ENCODE measurements around the gene POLN.
"Not testable (repeated sequence)": the region's sequence is repeated elsewhere in the genome, so short reads cannot be mapped to it uniquely, and the experiment has no call there.

POLN gene

GRCh38 chr4:2241003-2241402, 918 bp downstream of the POLN start:
- TF ChIP-seq CTCF (IDR thresholded peaks at IDR 0.05; ENCODE audit: low read depth, low read length, missing control alignments) = no peak
- DNase-seq = no peak
- Histone ChIP-seq H3K4me3 (ENCODE audit: low read depth, low read length) (peak overlapping the region; percentile 93), H3K27ac (peak overlapping the region; percentile 5), H3K36me3 (replicated peaks) (peaks cover 2% of the 10 kb centered on the region), H3K27me3 (replicated peaks) (no peaks in the 10 kb centered on the region)
- in situ Hi-C loops (cut with HindIII; ENCODE audit: low pct_ligation_motif_present, low sequenced_read_pairs) = no loop called here

DNA sequence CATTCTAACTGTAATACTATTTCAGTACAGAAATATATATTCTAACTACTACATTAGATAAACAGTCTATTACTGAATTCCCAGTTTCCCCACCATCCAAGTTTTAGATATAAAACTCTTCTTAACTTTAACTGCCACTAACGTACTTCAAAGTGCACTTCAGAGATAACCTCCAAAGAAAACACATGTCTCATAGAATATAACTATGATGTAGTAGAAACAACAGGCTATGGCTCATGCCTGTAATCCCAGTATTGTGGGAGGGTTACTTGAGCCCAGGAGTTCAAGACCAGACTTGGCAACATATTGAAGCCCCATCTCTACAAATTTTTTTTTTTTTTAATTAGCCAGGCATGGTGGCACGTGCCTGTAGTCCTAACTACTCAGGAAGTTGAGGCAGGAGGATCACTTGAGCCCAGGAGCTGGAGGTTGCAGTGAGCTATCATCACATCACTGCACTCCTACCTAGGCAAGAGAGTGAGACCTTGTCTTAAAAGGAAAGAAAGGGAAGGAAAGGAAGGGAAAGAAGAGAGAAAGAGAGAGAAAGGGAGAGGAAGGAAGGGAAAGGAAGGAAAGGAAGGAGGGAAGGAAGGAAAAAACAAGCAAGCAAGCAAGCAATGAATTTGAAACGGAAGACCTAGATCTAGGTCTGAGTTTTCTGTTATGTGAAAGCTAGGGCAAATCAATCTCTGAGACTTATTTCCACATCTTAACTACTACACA, 4.8 kb downstream of the POLN start:
- no peak for TF ChIP-seq CTCF (IDR thresholded peaks at IDR 0.05; ENCODE audit: low read depth, low read length, missing control alignments)
- H3K27me3 ChIP-seq (replicated peaks) = no peaks in the 10 kb centered on the region
- no peak for DNase-seq
- in situ Hi-C loops (cut with HindIII; ENCODE audit: low pct_ligation_motif_present, low sequenced_read_pairs) = no loop called here
- H3K36me3 ChIP-seq (replicated peaks) = peaks cover 4% of the 10 kb centered on the region
- no peak overlapping the region for H3K4me3 ChIP-seq (ENCODE audit: low read depth, low read length)
- no peak overlapping the region for H3K27ac ChIP-seq

GRCh38 chr4:2231082-2231481, 10.8 kb downstream of the POLN start:
- Histone ChIP-seq H3K4me3 (ENCODE audit: low read depth, low read length) (no peak overlapping the region), H3K27me3 (replicated peaks) (no peaks in the 10 kb centered on the region), H3K27ac (no peak overlapping the region), H3K36me3 (replicated peaks) (peaks cover 3% of the 10 kb centered on the region)
- in situ Hi-C loops (cut with HindIII; ENCODE audit: low pct_ligation_motif_present, low sequenced_read_pairs) = no loop called here
- TF ChIP-seq CTCF (IDR thresholded peaks at IDR 0.05; ENCODE audit: low read depth, low read length, missing control alignments) = no peak
- no peak for DNase-seq

GRCh38 chr4:2226261-2226660, 15.7 kb downstream of the POLN start:
- Histone ChIP-seq H3K4me3 (ENCODE audit: low read depth, low read length) (no peak overlapping the region), H3K36me3 (replicated peaks) (no peaks in the 10 kb centered on the region), H3K27me3 (replicated peaks) (no peaks in the 10 kb centered on the region), H3K27ac (no peak overlapping the region)
- TF ChIP-seq CTCF (IDR thresholded peaks at IDR 0.05; ENCODE audit: low read depth, low read length, missing control alignments) = no peak
- DNase-seq = no peak
- in situ Hi-C loops (cut with HindIII; ENCODE audit: low pct_ligation_motif_present, low sequenced_read_pairs) = no loop called here

DNA sequence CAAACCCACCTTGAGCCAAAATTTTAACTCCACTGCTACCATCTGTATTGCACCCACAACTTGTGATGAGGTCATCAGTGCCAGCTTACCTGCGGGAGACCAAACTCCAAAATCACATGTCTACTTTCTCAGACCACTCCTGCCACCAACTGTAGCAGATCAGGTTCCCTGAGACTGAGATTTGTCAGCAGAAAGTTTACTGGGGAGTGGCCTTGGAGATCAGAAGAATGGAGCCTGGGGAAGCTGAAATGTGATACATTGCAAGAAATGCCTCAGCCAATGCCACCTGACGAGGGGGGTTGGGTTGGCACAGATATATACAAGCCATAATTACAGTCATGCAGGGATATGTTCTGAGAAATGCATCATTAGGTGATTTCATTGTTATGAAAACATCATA, 19.1 kb downstream of the POLN start:
- Histone ChIP-seq H3K27me3 (replicated peaks) (no peaks in the 10 kb centered on the region), H3K36me3 (replicated peaks) (no peaks in the 10 kb centered on the region), H3K4me3 (ENCODE audit: low read depth, low read length) (no peak overlapping the region), H3K27ac (no peak overlapping the region)
- in situ Hi-C loops (cut with HindIII; ENCODE audit: low pct_ligation_motif_present, low sequenced_read_pairs) = no loop called here
- TF ChIP-seq CTCF (IDR thresholded peaks at IDR 0.05; ENCODE audit: low read depth, low read length, missing control alignments) = no peak
- no peak for DNase-seq

- H3K27me3 ChIP-seq (replicated peaks); H3K27ac ChIP-seq; H3K4me3 ChIP-seq (ENCODE audit: low read depth, low read length); DNase-seq; H3K36me3 ChIP-seq (replicated peaks); in situ Hi-C loops (cut with HindIII; ENCODE audit: low pct_ligation_motif_present, low sequenced_read_pairs): not testable (repeated sequence)
Measured at GRCh38 chr4:2221378-2221777, 20.5 kb downstream of the POLN start.

All from brain microvascular endothelial cell (primary cell).